Stimulated activated CD4-positive, alpha-beta T cell treated with anti-CD3 and anti-CD28 coated beads, TNF-alpha, amount 100 ng/mL, for 4 hours (primary cell): ENCODE results near the gene ABTB2.

Experiments
- DNase-seq, 3 experiments: peaks; one replicate each; pipeline ENCODE4 v3.0.0-alpha.2; 2020; ENCODE audit warnings: low read depth in 3 of 3

Gene ABTB2

DNA sequence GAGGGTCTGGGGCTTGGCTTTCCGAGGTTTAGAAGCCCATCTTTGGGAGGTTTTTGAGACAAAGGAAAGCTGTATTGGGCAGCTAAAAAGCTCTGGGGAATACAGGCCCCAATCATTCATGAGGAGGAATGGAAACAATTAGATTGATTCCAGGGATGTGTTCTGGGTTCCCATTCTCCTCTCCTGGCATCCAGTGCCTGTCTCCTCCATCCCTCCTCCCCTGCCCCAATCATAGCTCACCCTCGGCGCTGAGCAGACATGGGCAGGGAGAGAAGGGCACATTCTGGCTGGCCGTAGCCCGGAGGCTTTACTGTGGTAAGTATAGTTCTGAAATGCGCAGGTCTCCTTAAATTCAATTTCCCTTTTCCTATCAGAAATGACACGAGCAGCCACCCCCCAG lies 42.4 kb downstream of the ABTB2 start:
- DNase-seq, result no peak

- DNase-seq, result no peak
Measured at GRCh38 chr11:34314936-34315335, 42.9 kb downstream of the ABTB2 start.

DNA sequence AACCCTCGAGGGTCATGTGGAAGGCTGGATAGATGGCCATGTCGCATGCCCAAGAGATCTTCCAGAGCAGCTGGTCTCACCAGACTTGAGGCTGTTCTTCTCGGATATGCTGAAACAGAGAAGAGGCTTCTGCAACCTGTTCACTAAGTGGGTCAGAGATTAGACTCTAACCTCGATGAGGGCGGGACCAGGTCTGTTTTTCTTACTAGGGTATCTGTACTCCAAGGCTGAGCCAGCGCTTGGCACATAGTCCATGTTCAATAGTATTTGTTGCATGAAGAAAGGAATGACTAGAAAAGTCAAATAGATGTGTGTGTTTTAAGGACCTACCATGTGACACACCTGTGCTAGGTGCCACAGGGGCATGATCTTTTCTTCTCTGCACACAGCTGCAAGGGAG lies 43.6 kb downstream of the ABTB2 start:
- DNase-seq, result no peak

- DNase-seq, result no peak
Measured at GRCh38 chr11:34313099-34313517, 44.7 kb downstream of the ABTB2 start.

- DNase-seq, result no peak
Measured at GRCh38 chr11:34311126-34311525, 46.7 kb downstream of the ABTB2 start.

GRCh38 chr11:34309965-34310364 lies 47.8 kb downstream of the ABTB2 start:
- DNase-seq, result no peak

GRCh38 chr11:34308913-34309585 lies 48.8 kb downstream of the ABTB2 start:
- DNase-seq, result no peak

DNA sequence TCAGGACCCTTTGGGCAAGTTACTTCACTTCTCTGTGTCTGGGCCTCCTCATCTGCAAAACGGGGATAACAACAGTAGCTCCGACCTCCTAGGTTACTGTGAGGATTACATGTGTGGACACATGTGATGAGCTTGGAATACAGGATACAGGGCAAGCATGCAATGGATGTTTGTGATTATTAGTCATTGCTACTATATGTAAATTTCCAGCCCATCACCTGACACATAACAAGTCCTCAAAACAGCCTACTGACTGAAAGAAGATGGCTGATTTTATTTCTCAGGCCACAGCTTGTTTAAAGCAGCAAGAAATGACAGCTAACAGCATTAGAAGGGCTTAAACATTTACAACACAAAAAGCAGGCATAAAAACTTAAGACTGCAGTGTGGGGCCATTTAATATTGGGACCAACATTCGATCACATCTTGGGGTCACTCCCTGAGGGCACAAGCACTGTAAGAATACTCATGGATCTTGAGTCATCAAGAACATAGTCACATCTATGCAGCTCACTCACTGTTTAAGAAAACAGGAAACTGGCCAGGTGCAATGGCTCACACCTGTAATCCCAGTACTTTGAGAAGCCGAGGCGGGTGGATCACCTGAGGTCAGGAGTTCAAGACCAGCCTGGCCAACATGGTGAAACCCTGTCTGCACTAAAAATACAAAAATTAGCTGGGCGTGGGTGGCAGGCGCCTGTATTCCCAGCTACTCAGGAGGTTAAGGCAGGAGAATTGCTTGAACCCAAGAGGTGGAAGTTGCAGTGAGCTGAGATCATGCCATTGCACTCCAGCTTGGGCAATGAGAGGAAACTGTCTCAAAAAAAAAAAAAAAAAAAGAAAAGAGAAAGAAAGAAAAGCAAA lies 49.5 kb downstream of the ABTB2 start:
- DNase-seq, result no peak

GRCh38 chr11:34305780-34306179 lies 52.0 kb downstream of the ABTB2 start:
- no peak for DNase-seq

- no peak for DNase-seq
Measured at GRCh38 chr11:34305193-34305592, 52.6 kb downstream of the ABTB2 start.

GRCh38 chr11:34303028-34303570 lies 54.7 kb downstream of the ABTB2 start:
- no peak for DNase-seq

GRCh38 chr11:34302046-34302921 lies 55.5 kb downstream of the ABTB2 start:
- DNase-seq, result no peak

DNA sequence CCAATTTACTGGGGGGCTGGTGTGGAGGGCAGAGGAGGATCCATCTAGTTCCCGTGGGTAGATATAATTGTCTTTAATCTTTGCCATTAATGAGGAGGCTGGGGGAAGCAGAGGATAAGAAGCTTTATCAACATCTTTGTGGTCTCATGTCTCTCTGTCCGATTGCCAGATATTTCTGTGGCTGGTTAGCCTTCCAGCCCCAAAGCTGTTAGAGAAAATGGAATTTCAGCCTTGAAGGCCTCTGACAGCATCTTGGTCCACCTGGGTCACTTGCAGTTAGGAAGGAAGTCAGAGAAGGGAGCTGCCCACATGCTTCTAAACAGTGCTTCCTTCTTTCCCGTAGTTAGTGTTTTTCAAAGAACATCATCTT lies 56.9 kb downstream of the ABTB2 start:
- no peak for DNase-seq

GRCh38 chr11:34300026-34300925 lies 57.5 kb downstream of the ABTB2 start:
- DNase-seq, result no peak

- no peak for DNase-seq
Measured at GRCh38 chr11:34299284-34299972, 58.4 kb downstream of the ABTB2 start.

DNA sequence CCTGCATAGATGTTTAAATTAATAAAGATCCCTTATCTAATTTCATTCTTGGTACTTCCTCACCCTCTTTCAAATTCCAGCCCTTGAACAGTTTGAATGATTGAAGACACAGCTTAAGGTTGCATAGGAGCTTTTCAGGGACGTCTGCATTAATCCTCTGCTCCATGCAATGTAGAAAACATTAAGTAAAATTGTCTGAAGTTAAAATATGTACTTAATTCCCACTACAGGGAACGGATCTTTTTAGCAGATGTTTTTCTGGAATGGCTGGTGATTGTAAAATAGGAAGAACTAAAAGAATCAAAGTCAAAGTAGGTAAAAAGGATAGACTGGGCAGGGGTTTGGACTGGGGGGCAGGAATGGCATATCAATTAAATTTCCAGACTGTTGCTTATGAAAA lies 58.9 kb downstream of the ABTB2 start:
- DNase-seq, result no peak

DNA sequence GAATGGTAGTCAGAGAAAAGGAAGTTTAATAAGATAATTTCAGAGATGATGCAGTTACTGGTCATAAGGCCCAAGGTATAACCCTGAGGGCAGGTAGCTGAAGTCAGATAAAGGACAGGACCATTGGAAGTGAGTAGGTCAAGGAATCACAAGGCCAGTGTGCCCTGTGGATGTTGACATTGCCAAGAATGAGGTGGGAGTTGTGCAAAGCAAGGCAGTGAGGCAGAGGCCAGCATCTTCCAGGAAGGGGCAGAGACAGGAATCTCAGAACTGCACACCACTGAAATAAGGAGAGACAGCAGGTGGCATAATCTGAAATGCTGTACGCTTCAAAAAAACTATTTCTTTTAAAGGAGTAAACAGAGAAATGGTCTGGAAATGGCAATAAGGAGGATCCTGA lies 61.4 kb downstream of the ABTB2 start:
- DNase-seq, result no peak

DNA sequence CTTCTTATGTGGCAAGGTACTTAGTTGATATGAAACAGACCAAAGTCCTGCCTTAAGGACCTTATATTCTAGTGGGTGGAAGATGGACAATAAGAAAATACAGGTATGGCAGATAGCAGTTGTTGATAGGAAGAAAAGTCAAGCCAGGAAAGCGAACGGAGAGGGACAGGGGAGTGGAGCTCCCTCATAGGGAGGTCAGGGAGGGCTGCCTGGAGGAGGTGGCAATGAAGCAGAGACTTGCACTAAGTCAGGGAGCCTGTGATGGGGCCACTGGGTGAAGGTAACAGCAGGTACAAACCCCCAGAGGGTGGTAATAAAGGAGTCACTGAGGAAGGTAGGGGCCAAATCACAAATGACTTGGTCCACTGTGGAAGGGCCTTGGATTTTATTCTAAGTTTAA lies 65.3 kb downstream of the ABTB2 start:
- no peak for DNase-seq

GRCh38 chr11:34292111-34292510 lies 65.7 kb downstream of the ABTB2 start:
- no peak for DNase-seq

- DNase-seq, result no peak
Measured at GRCh38 chr11:34290926-34291325, 66.9 kb downstream of the ABTB2 start.
